Activated T-cell treated with anti-CD3 and anti-CD28 coated beads for 48 hours (primary cell): ENCODE results near the gene CACNA2D3.

Experiments
- DNase-seq: peaks from one replicate; pipeline ENCODE4 v3.0.0-alpha.2; 2020; ENCODE audit warnings: low read depth

The CACNA2D3 gene

GRCh38 chr3:54745843-54746242 is 623.5 kb downstream of the CACNA2D3 start:
- no peak for DNase-seq

GRCh38 chr3:54746722-54747121 is 624.4 kb downstream of the CACNA2D3 start:
- DNase-seq, result no peak

- DNase-seq, result no peak
Measured at GRCh38 chr3:54755756-54756155, 633.4 kb downstream of the CACNA2D3 start.

- no peak for DNase-seq
Measured at GRCh38 chr3:54756330-54756731, 634.0 kb downstream of the CACNA2D3 start.

GRCh38 chr3:54758461-54758860 is 636.1 kb downstream of the CACNA2D3 start:
- no peak for DNase-seq

GRCh38 chr3:54759166-54759565 is 636.8 kb downstream of the CACNA2D3 start:
- DNase-seq, result no peak

- no peak for DNase-seq
Measured at GRCh38 chr3:54760201-54760600, 637.8 kb downstream of the CACNA2D3 start.

GRCh38 chr3:54761637-54762036 is 639.3 kb downstream of the CACNA2D3 start:
- no peak for DNase-seq

GRCh38 chr3:54764911-54765310 is 642.6 kb downstream of the CACNA2D3 start:
- no peak for DNase-seq

- no peak for DNase-seq
Measured at GRCh38 chr3:54771050-54771449, 648.7 kb downstream of the CACNA2D3 start.

- no peak for DNase-seq
Measured at GRCh38 chr3:54772051-54772450, 649.7 kb downstream of the CACNA2D3 start.

GRCh38 chr3:54772746-54773145 is 650.4 kb downstream of the CACNA2D3 start:
- no peak for DNase-seq

GRCh38 chr3:54773271-54773670 is 650.9 kb downstream of the CACNA2D3 start:
- no peak for DNase-seq

GRCh38 chr3:54776601-54777000 is 654.2 kb downstream of the CACNA2D3 start:
- DNase-seq, result no peak

GRCh38 chr3:54777141-54777540 is 654.8 kb downstream of the CACNA2D3 start:
- DNase-seq, result no peak

GRCh38 chr3:54780336-54780735 is 658.0 kb downstream of the CACNA2D3 start:
- DNase-seq, result no peak

- DNase-seq, result no peak
Measured at GRCh38 chr3:54781728-54782127, 659.4 kb downstream of the CACNA2D3 start.

GRCh38 chr3:54783611-54784010 is 661.3 kb downstream of the CACNA2D3 start:
- DNase-seq, result no peak

GRCh38 chr3:54784021-54784420 is 661.7 kb downstream of the CACNA2D3 start:
- DNase-seq, result no peak

- no peak for DNase-seq
Measured at GRCh38 chr3:54785976-54786375, 663.6 kb downstream of the CACNA2D3 start.

GRCh38 chr3:54790051-54790450 is 667.7 kb downstream of the CACNA2D3 start:
- no peak for DNase-seq

- DNase-seq, result no peak
Measured at GRCh38 chr3:54791501-54792156, 669.3 kb downstream of the CACNA2D3 start.

GRCh38 chr3:54792584-54792983 is 670.2 kb downstream of the CACNA2D3 start:
- no peak for DNase-seq

- DNase-seq, result no peak
Measured at GRCh38 chr3:54793171-54793570, 670.8 kb downstream of the CACNA2D3 start.
